ENCODE data around the gene AHNAK.

GRCh38 chr11:62393061-62393611 is 153.5 kb downstream of the AHNAK start:
- TF ChIP-seq CTCF (IDR thresholded peaks at IDR 0.05) (peak in 2 of 7 experiments; percentile 7 to 14), POLR2A (IDR thresholded peaks at IDR 0.05) (no peak), POLR2AphosphoS5 (IDR thresholded peaks at IDR 0.05) (no peak), EP300 (IDR thresholded peaks at IDR 0.05) (no peak)

All from stomach (tissue), 4 donors.